ENCODE measurements around the gene ADGRD2. TPM values are rescaled to one million over a fixed set of nuclear protein-coding genes. Genes with fewer than 3 reads are reported as not detected.

Gene ADGRD2
- total RNA-seq, 4 donors from 2014 or later = not detected

GRCh38 chr9:124437086-124437485, 13.2 kb upstream of the ADGRD2 start:
- TF ChIP-seq CTCF (IDR thresholded peaks at IDR 0.05) = no peak
- DNase-seq (ENCODE audit: low spot score) = no peak
- no peak for ATAC-seq (ENCODE audit: low FRiP score)

- DNase-seq (ENCODE audit: low spot score) = no peak
- ATAC-seq (ENCODE audit: low FRiP score) = no peak
- TF ChIP-seq CTCF (IDR thresholded peaks at IDR 0.05) = no peak
Observed at GRCh38 chr9:124438091-124438490, 12.2 kb upstream of the ADGRD2 start.

- ATAC-seq (ENCODE audit: low FRiP score) = no peak
- no peak for DNase-seq (ENCODE audit: low spot score)
- TF ChIP-seq CTCF (IDR thresholded peaks at IDR 0.05) = no peak
Observed at GRCh38 chr9:124439086-124439485, 11.2 kb upstream of the ADGRD2 start.

- DNase-seq (ENCODE audit: low spot score) (no peak), ATAC-seq (ENCODE audit: low FRiP score) (no peak)
- TF ChIP-seq CTCF (IDR thresholded peaks at IDR 0.05) = no peak
Observed at GRCh38 chr9:124439686-124440243, 10.5 kb upstream of the ADGRD2 start.

- ATAC-seq (ENCODE audit: low FRiP score) (no peak), DNase-seq (ENCODE audit: low spot score) (no peak)
- TF ChIP-seq CTCF (IDR thresholded peaks at IDR 0.05) = no peak
Observed at GRCh38 chr9:124440786-124441185, 9.5 kb upstream of the ADGRD2 start.

- TF ChIP-seq CTCF (IDR thresholded peaks at IDR 0.05) = no peak
- DNase-seq (ENCODE audit: low spot score) (no peak), ATAC-seq (ENCODE audit: low FRiP score) (no peak)
Observed at GRCh38 chr9:124441291-124441690, 9.0 kb upstream of the ADGRD2 start.

GRCh38 chr9:124442379-124442778, 7.9 kb upstream of the ADGRD2 start:
- no peak for ATAC-seq (ENCODE audit: low FRiP score)
- no peak for TF ChIP-seq CTCF (IDR thresholded peaks at IDR 0.05)
- no peak for DNase-seq (ENCODE audit: low spot score)

Measured in omental fat pad (tissue), 4 donors.